ENCODE results near the gene LEKR1.
"Not testable (repeated sequence)": the region's sequence is repeated elsewhere in the genome, so short reads cannot be mapped to it uniquely, and the experiment has no call there.

Gene LEKR1

DNA sequence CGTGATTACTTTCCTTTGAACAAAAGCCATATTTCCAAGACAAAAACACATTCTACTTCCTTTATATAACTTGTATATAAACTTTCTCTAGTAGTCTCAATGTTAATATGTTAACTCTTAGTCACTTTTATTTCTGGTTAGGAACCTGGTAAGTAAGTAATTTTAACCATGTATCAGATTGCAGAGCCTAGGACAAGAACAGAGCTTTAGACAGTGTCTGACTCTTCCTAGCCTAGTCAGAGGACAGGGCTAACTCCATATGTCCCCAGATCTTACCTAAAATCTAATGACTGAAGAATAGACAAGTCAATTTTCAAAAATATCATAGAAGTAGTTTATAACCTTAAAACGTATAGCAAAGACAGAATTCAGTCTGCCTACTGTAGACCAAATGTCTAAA, 8.3 kb downstream of the LEKR1 start:
- DNase-seq (ENCODE audit: low read depth in 1 of 2, low spot score in 1 of 2): no peak

DNA sequence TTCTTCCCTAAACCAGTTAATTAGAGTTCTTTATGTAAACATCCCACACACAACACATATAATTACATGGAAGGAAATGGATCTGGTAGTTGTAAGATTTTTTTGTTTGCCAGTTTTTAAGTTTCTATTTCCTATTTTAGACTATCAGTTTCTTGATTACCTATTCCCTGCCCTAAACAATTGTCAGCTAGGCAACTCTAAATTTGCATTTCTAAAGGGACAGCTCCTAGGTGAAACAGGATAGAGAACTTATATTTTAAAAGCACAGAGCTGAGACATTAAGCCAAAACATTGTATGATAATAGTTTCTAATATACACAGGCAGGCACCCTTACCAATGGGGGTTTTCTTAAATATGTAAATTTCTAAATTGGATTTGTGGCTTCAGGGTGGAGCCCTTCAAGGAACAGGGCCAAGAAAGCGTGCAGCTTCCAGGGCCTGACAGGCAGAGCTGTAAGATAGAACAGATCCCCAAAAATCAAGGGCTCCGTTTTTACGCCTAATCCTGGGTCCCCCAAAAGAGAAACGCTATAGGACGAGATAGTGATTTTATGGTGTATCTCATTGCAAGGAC, 8.9 kb downstream of the LEKR1 start:
- DNase-seq (ENCODE audit: low read depth in 1 of 2, low spot score in 1 of 2): no peak

DNA sequence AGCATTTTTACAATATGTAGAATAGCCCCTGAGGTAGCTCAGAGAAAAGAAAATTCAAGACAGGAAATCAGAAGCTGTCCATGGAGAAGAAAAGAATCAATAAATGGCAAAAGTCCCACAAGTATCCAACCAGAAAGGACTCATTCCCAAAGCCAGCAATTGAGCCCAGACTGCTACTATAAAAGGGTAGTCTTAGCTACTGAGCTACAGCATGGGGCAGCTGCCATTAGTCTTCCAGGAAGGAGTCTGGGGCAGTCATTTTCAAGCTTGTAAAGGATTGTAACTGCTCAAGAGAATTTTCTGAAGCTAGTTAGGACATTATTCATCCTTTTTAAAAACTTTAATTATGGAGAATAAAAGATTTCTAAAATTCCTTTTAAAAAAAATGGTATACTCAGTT, 10.5 kb downstream of the LEKR1 start:
- no peak for DNase-seq (ENCODE audit: low read depth in 1 of 2, low spot score in 1 of 2)

DNA sequence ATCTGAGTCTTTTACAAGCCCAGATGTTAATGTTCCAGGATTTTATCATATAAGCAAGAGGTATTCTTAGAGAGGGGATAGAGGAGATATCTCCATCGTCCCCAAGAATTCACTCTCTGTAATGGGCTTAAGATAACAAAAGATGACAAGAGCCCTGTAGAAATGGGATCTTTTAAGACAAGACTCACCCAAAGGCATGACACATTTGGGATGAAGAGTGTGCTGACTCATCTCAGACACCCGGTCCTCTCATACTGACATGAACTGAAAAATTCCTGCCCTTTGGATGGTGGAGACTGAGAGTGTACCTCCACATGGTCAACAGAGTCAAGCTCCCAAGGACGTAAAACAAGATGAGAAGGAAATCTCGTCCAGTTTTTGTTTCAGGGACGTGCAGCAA, 11.0 kb downstream of the LEKR1 start:
- no peak for DNase-seq (ENCODE audit: low read depth in 1 of 2, low spot score in 1 of 2)

DNA sequence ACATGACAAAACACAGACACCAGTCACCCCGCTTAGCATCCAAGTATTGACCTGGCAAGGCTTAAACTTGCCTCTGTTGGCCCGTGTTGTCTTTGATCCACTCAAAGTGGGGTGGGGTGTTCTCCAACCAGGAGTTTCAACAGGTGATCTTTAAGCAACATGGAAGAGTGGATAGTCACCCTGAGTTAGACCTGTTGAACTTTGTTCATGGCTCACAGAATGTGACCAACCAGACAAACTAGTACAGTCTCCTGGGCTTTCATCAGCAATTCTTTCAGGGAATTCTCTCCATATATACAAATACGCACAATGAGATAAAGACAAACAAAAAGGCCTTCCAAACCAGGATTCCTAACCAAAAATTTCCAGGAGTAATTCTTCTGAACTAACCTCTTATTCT, 11.9 kb downstream of the LEKR1 start:
- no peak for DNase-seq (ENCODE audit: low read depth in 1 of 2, low spot score in 1 of 2)

DNA sequence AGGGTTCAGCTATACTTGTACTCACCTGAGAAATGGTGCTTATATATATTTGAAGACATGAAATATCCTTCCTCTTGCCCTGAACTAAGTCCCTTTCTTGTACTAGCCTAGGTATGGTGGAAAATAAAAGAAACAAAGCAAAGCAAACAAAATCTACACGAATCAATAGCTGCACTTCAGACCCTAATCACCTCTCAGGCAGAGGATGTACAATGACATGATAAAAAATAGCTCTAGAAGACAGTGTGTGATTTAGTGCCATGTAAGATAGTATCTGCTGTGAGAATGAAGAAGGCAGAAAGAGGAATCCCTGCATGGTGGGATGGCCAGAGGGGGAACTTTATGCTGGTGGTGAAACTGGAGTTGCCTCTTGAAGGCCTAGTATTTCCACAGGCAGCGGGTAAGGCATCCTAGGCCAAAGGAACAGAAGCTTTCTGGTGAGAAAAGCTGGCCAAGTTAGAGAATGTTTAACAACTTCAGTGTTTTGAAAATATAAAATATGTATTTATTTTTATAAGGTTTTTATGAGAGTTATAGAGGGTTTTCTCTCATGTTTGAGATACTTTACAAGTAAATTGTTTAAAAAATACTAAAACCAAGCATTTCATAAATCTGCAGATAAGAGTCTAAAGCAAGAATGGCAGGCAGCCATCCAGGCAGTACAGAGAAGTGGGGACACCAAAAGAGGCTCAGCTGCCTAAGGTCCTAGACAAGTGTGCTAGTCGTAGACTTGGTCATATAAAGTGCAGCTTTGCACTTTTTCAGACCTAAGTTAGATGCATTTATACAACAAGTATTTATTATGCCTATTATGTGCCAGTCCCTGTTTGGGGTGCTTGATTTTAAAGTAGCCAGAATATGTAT, 14.9 kb downstream of the LEKR1 start:
- DNase-seq (ENCODE audit: low read depth in 1 of 2, low spot score in 1 of 2): no peak

DNA sequence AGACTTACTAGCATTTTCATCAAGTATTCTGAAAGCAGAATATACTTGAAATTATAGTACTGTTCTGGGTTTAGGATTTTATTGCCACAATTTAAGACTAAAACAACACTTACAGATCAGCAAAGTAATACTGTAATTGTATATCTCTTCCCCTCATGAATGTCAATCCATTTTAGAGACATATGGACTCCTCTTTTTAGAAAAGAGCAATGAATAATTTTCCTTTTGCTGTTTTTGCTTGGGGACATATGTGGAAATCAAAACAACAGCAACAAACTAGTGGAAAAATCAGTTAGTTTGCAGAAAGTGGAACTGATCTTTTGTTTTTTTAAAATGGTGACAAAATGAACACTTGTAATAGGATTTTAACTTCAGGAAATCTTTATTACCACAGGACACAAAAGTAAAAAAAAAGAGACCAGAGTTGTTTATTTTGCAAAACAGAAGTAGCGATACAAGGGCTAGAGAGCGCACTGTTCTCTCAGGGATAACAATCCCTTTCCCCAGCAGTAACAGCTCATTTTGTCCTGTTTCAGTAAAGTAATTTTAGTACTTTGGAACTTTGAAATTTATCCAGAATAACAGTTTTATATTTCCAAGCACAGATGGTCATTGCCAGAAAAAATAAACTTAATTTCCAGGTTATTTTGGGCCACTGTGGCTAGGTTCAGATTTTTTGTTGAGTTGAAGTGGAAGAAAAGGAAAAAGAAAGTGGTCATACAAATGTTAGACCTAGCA, 17.1 kb downstream of the LEKR1 start:
- DNase-seq (ENCODE audit: low read depth in 1 of 2, low spot score in 1 of 2): no peak

DNA sequence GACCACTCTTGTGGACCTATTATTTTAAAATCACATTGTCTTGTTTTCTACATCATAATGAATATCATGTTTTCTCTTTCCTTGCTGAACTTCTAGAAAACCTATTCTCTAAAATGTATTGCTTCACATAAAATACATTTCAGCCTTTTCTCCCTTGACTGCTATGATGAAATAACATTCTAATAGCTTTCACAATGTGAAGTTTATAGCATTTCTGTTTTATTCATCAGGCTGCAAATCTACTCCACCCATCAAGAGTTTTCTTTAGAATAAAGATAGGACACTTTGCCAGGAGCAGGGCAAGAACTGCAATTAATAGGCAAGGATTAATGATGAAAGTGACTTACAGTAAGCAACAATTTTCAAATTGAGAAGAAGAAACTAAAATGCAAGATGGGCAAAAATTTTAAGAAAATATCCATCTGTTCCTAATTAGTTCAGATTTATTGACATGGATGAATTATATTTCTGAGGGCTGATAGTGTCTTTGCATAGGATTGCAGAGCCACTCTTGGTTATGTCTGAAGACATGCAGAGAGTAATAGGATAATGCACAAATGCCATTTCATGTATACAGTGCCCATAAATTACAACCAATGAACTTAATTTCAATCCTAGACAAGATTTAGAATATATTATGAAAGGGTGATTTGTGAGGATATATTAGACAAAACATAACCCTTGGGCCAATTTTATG, 21.7 kb downstream of the LEKR1 start:
- no peak for DNase-seq (ENCODE audit: low read depth in 1 of 2, low spot score in 1 of 2)

DNA sequence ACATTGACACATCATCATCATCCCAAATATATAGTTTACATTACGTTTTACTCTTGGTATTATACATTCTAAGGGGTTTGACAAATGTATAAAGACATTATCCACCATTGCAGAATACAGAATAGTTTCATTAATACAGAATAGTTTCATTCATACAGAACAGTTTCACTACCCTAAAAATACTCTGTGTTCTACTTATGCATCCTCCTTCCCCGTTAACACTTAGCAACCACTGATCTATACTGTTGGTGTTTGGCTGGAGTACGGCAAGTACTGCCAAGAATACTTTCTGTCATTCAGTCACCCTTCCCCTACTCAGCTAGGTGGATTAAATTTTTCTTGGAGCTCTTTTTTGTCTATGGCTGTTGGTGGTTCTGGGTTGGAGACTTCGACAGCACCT, 33.4 kb downstream of the LEKR1 start:
- no peak for DNase-seq (ENCODE audit: low read depth in 1 of 2, low spot score in 1 of 2)

DNA sequence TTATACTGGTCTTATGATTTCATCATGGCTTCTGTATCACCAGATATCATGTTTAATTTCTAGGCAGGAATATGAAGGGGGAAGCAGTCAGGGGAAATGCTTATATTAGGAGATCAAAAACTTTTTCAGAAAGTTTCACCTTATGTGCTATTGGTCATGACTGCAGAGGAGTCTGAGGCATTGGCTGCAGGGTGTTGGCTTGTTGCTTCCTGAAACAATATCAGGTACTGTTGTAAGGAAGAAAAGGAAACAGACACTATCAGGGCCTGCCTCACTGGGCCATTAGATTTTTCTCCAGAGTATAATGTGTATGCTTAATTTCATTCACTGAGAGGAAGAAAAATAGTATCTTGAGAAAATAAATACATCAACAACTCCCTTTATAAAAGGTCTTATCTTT, 34.7 kb downstream of the LEKR1 start:
- DNase-seq (ENCODE audit: low read depth in 1 of 2, low spot score in 1 of 2): no peak

DNA sequence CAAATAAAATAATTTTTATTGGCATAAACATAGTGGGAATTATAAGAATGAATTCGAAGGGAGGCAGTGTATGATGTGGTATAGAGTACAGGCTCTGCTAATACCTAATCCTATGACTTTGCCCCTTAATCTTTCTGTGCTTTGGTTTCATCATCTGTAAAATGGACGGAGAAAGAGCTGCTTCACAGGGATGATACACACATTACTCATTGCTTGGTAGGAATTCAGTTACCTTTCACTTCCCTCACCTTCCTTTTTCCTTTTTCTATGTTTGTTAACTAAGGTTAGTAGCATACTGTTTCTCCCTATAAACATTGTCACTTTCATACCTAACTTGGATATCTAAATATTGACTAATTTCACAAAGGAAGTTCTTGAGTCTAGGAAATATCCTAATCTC, 36.2 kb downstream of the LEKR1 start:
- DNase-seq (ENCODE audit: low read depth in 1 of 2, low spot score in 1 of 2): no peak

DNA sequence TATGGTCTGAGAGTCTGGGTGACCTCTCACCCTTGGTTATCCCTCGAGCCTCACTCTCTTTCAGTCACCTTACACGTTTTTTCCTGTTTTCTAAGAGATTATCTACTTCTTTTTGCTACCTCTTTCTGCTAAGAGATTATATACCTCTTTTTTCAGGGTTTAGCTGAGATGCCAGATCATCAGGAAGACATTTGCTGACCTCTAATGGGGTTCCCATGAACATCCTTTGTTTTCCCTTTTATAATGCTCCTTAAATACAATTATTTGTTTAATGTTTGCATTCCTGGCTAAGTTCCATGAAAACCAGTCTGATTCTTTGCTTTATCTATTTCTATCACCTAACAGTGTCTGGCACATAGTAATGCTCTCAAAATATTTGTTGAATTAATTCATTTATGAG, 39.6 kb downstream of the LEKR1 start:
- DNase-seq (ENCODE audit: low read depth in 1 of 2, low spot score in 1 of 2): no peak

DNA sequence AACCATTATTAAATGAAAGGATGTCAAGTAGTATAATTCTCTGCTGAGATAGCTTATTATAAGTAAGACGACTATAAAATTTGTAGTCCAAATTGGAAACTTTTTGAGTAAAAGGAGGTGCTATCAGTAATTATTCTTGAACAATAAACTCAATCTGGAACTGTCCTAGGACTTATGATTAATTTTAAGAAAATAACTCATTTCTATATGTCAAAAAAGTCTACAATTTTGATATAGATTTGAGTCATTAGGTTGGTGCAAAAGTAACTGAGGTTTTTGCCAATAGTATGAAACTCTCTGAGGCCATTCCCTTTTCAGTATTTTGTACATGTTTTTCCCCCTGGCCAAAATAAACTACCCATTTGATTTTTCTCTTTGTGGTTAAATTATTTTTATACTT, 41.0 kb downstream of the LEKR1 start:
- no peak for DNase-seq (ENCODE audit: low read depth in 1 of 2, low spot score in 1 of 2)

DNA sequence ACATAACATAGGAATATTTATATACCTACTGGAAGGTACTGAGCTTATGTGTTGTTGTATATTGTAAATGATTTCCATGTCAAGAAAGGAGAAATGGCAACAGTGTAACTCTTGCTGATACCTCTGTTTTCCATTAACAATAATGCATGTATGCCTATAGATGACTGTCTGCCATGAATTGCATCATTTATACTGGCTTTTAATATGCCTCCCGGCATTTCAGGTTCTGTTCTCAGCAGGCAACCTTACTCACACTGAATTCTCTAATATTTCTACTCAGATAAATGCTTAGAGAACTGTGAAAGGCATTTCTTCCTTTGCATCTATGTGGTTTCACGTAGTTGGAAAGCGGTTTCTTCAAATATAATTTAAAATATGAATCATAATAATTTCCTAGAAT, 41.8 kb downstream of the LEKR1 start:
- no peak for DNase-seq (ENCODE audit: low read depth in 1 of 2, low spot score in 1 of 2)

DNA sequence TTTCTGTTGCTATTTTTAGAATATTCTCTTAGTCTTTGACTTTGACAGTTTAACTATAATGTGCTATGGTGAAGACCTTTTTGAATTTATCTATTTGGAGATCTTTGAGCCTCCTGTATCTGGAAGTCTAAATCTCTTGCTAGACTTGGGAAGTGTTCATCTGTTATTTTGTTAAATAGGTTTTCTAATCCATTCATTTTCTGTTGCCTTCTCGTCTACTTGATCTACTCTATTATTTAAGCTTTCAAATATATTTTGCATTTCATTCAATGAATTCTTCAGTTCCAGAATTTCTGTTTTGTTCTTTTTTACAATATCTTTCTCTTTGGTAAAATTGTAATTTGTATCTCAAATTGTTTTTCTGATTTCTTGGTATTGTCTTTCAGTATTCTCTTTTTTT, 47.8 kb downstream of the LEKR1 start:
- no peak for DNase-seq (ENCODE audit: low read depth in 1 of 2, low spot score in 1 of 2)

DNA sequence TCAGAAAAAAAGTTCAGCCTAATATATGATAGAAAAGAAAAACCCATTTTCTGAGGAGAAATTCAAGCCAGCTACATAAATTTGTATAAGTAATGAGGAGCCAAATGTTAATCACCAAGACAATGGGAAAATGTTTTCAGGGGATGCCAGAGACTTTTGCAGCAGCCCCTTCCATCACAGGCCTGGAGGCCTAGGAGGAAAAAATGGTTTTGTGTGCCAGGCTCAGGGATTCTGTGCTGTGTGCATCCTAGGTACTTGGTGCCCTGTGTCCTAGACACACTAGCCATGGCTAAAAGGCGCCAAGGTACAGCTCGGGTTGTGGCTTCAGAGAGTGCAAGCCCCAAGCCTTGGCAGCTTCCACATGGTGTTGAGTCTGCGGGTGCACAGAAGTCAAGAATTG, 53.3 kb downstream of the LEKR1 start:
- DNase-seq (ENCODE audit: low read depth in 1 of 2, low spot score in 1 of 2): not testable (repeated sequence)

DNA sequence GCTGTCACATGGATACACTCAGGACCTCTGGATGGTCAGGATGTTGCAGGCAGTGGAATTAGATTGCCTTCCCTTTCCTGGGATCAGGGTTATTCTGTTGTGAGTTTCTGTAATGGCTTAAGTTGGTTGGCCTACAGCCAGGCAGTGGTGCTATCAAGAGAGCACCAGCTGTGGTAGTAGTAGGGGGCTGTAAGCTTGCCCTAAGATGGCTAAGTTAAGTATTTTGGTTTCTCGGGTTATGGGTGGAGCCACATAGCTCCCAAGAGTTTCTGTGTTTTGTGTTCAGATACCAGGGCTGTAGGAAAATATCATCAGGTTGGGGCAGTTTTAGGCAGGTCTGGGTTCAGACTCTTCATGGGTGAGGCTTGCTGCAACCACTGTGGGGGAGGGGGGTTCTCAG, 59.6 kb downstream of the LEKR1 start:
- no peak for DNase-seq (ENCODE audit: low read depth in 1 of 2, low spot score in 1 of 2)

DNA sequence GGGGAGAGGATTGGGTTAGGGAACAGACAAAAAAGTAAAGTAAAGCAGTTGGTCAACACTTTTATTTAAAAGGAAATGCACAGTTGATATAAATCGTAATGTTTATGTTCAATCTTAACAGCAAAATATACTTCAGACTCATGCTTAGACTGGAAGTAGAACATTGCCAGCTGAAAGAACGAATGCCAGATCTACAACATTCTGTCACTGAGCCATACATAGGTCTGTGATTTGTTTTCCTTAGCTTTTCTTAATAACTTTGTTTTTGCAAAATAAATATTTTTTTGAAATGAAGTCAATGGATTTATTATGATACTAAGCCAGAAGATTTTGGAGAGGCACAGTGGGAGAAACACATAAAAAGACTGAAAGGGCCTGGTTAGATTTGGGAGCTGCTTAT, 62.0 kb downstream of the LEKR1 start:
- DNase-seq (ENCODE audit: low read depth in 1 of 2, low spot score in 1 of 2): no peak

DNA sequence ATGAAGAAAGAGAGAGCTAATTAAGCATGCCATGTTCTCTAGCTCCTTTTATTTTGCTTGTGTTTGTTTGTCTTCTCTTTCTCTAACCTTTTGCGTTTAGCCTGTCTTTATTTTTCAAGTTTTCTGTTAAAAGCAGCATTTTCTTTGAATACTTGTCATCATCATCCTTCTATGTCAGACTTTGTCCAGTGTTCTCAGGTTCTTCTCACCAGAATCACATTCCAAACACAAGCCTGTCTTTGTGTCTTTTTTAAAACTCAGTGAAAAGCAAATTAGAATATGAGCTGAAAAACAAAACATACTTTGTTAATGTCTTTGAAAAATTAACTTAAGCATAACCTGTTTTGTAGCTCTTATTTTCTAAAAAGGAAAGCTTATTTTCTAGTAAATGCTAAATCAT, 62.4 kb downstream of the LEKR1 start:
- DNase-seq (ENCODE audit: low read depth in 1 of 2, low spot score in 1 of 2): no peak

DNA sequence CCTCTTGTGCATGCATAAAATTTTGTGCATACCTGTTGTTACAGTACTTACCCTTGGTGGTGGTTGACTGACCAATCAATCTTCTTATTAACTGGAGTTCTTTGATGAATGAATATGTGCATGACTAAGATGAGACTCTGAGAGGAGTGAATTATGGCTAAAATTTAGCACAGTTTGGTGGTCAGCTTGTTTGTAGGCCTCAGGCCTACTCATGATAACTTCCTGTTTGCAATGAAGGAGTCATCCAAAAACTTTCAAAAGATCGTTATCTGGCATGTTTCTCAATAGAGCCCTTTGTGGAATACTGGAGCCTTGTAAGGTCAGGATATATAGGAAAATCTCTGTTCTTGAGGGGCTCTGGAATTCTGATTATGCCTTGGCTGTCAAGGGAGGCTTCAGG, 66.5 kb downstream of the LEKR1 start:
- DNase-seq (ENCODE audit: low read depth in 1 of 2, low spot score in 1 of 2): no peak

DNA sequence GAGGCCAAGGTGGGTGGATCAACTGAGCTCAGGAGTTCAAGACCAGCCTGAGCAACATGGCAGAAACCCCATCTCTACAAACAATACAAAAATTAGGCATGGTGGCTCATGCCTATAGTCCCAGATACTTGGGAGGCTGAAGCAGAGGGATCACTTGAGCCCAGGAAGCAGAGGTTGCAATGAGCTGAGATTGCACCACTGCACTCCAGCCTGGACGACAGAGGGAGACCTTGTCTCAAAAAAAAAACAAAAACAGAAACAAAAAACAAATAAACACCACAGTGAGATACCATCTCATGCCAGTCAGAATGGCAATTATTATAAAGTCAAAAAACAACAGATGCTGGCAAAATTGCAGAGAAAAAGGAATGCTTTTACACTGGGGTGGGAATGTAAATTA, 69.2 kb downstream of the LEKR1 start:
- DNase-seq (ENCODE audit: low read depth in 1 of 2, low spot score in 1 of 2): not testable (repeated sequence)

DNA sequence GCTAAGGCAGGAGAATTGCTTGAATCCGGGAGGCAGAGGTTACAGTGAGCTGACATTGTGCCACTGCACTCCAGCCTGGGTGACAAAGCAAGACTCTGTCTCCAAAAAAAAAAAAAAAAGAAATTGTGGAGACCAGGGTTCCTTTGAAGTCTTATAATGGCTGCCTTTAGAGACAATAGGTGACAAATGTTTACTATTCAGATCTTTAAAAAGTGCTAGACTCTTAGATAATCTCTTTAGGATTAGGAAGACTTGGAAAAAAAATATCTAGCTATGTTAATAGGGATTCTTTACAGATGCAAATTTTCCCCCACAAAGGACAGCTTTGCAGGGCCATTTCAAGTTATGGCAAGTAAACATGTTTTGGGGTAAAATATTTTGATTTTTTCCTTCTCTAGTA, 71.7 kb downstream of the LEKR1 start:
- not testable (repeated sequence) for DNase-seq (ENCODE audit: low read depth in 1 of 2, low spot score in 1 of 2)
